Epithelial cell of esophagus (primary cell): ENCODE measurements around the gene TMEM178B.

Experiments
- DNase-seq: peaks from one replicate; pipeline ENCODE4 v3.0.0; 2010; ENCODE audit warnings: low read depth
- H3K4me3 ChIP-seq: 2 replicates; pipeline ENCODE4 v1.5.1; 2011; ENCODE audit warnings: mild to moderate bottlenecking, low read length, control low read depth
- CTCF ChIP-seq: IDR thresholded peaks from 2 replicates; pipeline ENCODE4 v1.5.1; 2011; ENCODE audit warnings: low read depth, mild to moderate bottlenecking, low read length, control low read depth, inconsistent platforms; ENCODE audit not compliant: insufficient read depth; ENCODE audit errors: missing control alignments

TMEM178B gene

GRCh38 chr7:141154131-141154732, 80.4 kb downstream of the TMEM178B start:
- no peak for DNase-seq
- H3K4me3 ChIP-seq, result no peak overlapping the region
- no peak for TF ChIP-seq CTCF

- no peak overlapping the region for H3K4me3 ChIP-seq
- no peak for DNase-seq
- no peak for TF ChIP-seq CTCF
Observed at GRCh38 chr7:141156407-141156806, 82.5 kb downstream of the TMEM178B start.

GRCh38 chr7:141157138-141157765, 83.4 kb downstream of the TMEM178B start:
- H3K4me3 ChIP-seq, result no peak overlapping the region
- no peak for DNase-seq
- no peak for TF ChIP-seq CTCF

GRCh38 chr7:141158561-141158960, 84.7 kb downstream of the TMEM178B start:
- DNase-seq, result peak; percentile 51
- H3K4me3 ChIP-seq, result no peak overlapping the region
- TF ChIP-seq CTCF, result no peak

- no peak for DNase-seq
- H3K4me3 ChIP-seq, result no peak overlapping the region
- no peak for TF ChIP-seq CTCF
Observed at GRCh38 chr7:141160246-141160860, 86.5 kb downstream of the TMEM178B start.

- DNase-seq, result no peak
- TF ChIP-seq CTCF, result no peak
- H3K4me3 ChIP-seq, result no peak overlapping the region
Observed at GRCh38 chr7:141161550-141162535, 88.0 kb downstream of the TMEM178B start.
